ENCODE results near the gene CNTNAP2. TPM values are rescaled to one million over a fixed set of nuclear protein-coding genes. Genes with fewer than 3 reads are reported as not detected.

Gene CNTNAP2
- total RNA-seq, 4 donors from 2014 or later: 0.29 to 0.88 (median 0.33) TPM; not detected in 1

GRCh38 chr7:147041438-147041837, 924.8 kb downstream of the CNTNAP2 start:
- DNase-seq: no peak
- Histone ChIP-seq H3K36me3 (no peaks in the 10 kb centered on the region), H3K4me1 (no peaks in the 10 kb centered on the region), H3K4me3 (replicated peaks in 1 of 3) (no peak overlapping the region), H3K27me3 (no peaks in the 10 kb centered on the region), H3K27ac (no peak overlapping the region), H3K9me3 (no peaks in the 10 kb centered on the region)
- 98 to 99% methylated on average over 2 of the region's 2 CpGs for WGBS, 2 donors
- intact Hi-C loops (cut with DNase I): no loop called here
- TF ChIP-seq POLR2A (IDR thresholded peaks at IDR 0.05): no peak
- TF ChIP-seq, protein P1, sequence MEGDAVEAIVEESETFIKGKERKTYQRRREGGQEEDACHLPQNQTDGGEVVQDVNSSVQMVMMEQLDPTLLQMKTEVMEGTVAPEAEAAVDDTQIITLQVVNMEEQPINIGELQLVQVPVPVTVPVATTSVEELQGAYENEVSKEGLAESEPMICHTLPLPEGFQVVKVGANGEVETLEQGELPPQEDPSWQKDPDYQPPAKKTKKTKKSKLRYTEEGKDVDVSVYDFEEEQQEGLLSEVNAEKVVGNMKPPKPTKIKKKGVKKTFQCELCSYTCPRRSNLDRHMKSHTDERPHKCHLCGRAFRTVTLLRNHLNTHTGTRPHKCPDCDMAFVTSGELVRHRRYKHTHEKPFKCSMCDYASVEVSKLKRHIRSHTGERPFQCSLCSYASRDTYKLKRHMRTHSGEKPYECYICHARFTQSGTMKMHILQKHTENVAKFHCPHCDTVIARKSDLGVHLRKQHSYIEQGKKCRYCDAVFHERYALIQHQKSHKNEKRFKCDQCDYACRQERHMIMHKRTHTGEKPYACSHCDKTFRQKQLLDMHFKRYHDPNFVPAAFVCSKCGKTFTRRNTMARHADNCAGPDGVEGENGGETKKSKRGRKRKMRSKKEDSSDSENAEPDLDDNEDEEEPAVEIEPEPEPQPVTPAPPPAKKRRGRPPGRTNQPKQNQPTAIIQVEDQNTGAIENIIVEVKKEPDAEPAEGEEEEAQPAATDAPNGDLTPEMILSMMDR (IDR thresholded peaks at IDR 0.05): no peak

DNA sequence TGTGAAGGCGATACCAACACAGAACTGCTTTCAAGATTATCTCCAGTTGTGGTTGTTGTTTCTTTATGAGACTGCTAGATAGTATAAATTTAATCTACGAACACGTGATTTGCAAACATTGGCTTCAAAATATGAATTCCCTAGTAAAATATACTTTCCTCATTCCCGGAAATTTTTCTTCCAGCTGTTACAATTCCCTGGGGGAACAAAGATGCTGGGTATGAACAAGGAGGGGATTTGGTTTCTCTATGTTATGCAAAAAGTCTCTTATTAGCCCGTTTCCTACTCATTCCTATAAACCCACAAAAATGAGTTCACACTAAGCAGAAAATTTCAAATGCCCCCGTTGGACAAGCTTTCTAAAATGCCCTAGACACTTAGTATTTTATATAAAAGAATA, 928.3 kb downstream of the CNTNAP2 start:
- intact Hi-C loops (cut with DNase I): no loop called here
- Histone ChIP-seq H3K36me3 (no peaks in the 10 kb centered on the region), H3K27ac (no peak overlapping the region), H3K27me3 (no peaks in the 10 kb centered on the region), H3K4me1 (no peaks in the 10 kb centered on the region), H3K9me3 (no peaks in the 10 kb centered on the region), H3K4me3 (replicated peaks in 1 of 3) (no peak overlapping the region)
- no peak for DNase-seq
- TF ChIP-seq POLR2A (IDR thresholded peaks at IDR 0.05): no peak
- TF ChIP-seq, protein P1 (IDR thresholded peaks at IDR 0.05): no peak
- 82 to 86% methylated on average over 6 of the region's 6 CpGs for WGBS, 2 donors

GRCh38 chr7:147047696-147048095, 931.1 kb downstream of the CNTNAP2 start:
- 72 to 76% methylated on average over 2 of the region's 2 CpGs for WGBS, 2 donors
- H3K4me1 ChIP-seq: no peaks in the 10 kb centered on the region
- no peak overlapping the region for H3K27ac ChIP-seq
- H3K9me3 ChIP-seq: no peaks in the 10 kb centered on the region
- no peaks in the 10 kb centered on the region for H3K36me3 ChIP-seq
- intact Hi-C loops (cut with DNase I): no loop called here
- TF ChIP-seq, protein P1 (IDR thresholded peaks at IDR 0.05): no peak
- no peak for TF ChIP-seq POLR2A (IDR thresholded peaks at IDR 0.05)
- no peak for DNase-seq
- H3K27me3 ChIP-seq: no peaks in the 10 kb centered on the region
- no peak overlapping the region for H3K4me3 ChIP-seq (replicated peaks in 1 of 3)

- Histone ChIP-seq H3K27ac (no peak overlapping the region), H3K4me1 (no peaks in the 10 kb centered on the region), H3K9me3 (no peaks in the 10 kb centered on the region), H3K4me3 (replicated peaks in 1 of 3) (no peak overlapping the region), H3K36me3 (no peaks in the 10 kb centered on the region), H3K27me3 (no peaks in the 10 kb centered on the region)
- WGBS, 2 donors: 79 to 83% methylated on average over 5 of the region's 5 CpGs
- intact Hi-C loops (cut with DNase I): no loop called here
- DNase-seq: no peak
- no peak for TF ChIP-seq POLR2A (IDR thresholded peaks at IDR 0.05)
- TF ChIP-seq, protein P1 (IDR thresholded peaks at IDR 0.05): no peak
Observed at GRCh38 chr7:147048864-147049263, 932.3 kb downstream of the CNTNAP2 start.

GRCh38 chr7:147052818-147053217, 936.2 kb downstream of the CNTNAP2 start:
- TF ChIP-seq POLR2A (IDR thresholded peaks at IDR 0.05): no peak
- TF ChIP-seq, protein P1 (IDR thresholded peaks at IDR 0.05): no peak
- no peak overlapping the region for H3K27ac ChIP-seq
- H3K36me3 ChIP-seq: no peaks in the 10 kb centered on the region
- no peaks in the 10 kb centered on the region for H3K9me3 ChIP-seq
- no peak overlapping the region for H3K4me3 ChIP-seq (replicated peaks in 1 of 3)
- no peak for DNase-seq
- H3K4me1 ChIP-seq: no peaks in the 10 kb centered on the region
- no peaks in the 10 kb centered on the region for H3K27me3 ChIP-seq
- intact Hi-C loops (cut with DNase I): no loop called here
